Neural cell (in vitro differentiated cells): Measurements from ENCODE around the gene AMBN.

Experiments used
- EP300 ChIP-seq: fragments of 450-650 bp; conservative IDR thresholded peaks from 2 replicates; pipeline ENCODE4 v1.6.1; 2014; ENCODE audit warnings: antibody characterized with exemption, mild to moderate bottlenecking, moderate library complexity; ENCODE audit not compliant: poor library complexity, severe bottlenecking
- EZH2 ChIP-seq: fragments of 200-600, 300-800 bp; shearing (Covaris generic), sonication (generic); IDR thresholded peaks from 2 replicates; pipeline ENCODE4 v1.6.1; 2014; ENCODE audit warnings: antibody characterized with exemption, low read length, borderline replicate concordance, mild to moderate bottlenecking; ENCODE audit not compliant: insufficient read depth, poor library complexity, severe bottlenecking
- MXI1 ChIP-seq: fragments of 450-650 bp; conservative IDR thresholded peaks from 2 replicates; pipeline ENCODE4 v1.6.1; 2014; ENCODE audit warnings: antibody characterized with exemption, mild to moderate bottlenecking; ENCODE audit not compliant: poor library complexity, severe bottlenecking
- POLR2AphosphoS5 ChIP-seq: IDR thresholded peaks from 2 replicates; pipeline ENCODE4 v1.6.1; 2012
- RAD21 ChIP-seq: fragments of 450-650 bp; conservative IDR thresholded peaks from 2 replicates; pipeline ENCODE4 v1.6.1; 2014; ENCODE audit warnings: antibody characterized with exemption, mild to moderate bottlenecking, moderate library complexity
- TAF1 ChIP-seq: IDR thresholded peaks from 2 replicates; pipeline ENCODE4 v1.6.1; 2012; ENCODE audit warnings: low read depth
- TF ChIP-seq, protein P1 (sequence below): fragments of 450-650 bp; IDR thresholded peaks from 2 replicates; pipeline ENCODE4 v1.5.1; 2014; ENCODE audit warnings: antibody characterized with exemption, mild to moderate bottlenecking, moderate library complexity; ENCODE audit not compliant: poor library complexity, severe bottlenecking
- TF ChIP-seq, protein P2 (sequence below): IDR thresholded peaks from 2 replicates; pipeline ENCODE4 v1.6.1; 2012; ENCODE audit warnings: borderline replicate concordance

DNA sequence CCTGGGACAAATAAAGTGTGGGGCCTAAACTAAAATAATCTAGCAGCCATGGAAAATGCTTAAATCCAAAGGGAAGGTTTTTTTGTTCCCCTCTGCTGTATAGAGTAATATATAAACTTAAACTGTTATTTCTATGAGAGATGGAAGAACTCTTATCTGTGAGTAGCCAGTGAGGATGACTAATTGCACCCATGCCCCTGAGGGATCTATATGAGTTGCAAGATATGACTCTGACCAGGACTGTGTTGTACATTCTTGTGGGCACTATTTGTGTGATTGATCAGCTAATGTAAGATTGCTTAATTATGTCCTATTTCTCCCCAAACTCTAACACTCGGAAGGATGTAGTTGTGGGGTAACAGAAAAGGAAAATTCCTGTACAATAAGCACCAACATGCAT is 35.2 kb upstream of the AMBN start:
- no peak for TF ChIP-seq RAD21
- no peak for TF ChIP-seq POLR2AphosphoS5
- TF ChIP-seq, protein P1, sequence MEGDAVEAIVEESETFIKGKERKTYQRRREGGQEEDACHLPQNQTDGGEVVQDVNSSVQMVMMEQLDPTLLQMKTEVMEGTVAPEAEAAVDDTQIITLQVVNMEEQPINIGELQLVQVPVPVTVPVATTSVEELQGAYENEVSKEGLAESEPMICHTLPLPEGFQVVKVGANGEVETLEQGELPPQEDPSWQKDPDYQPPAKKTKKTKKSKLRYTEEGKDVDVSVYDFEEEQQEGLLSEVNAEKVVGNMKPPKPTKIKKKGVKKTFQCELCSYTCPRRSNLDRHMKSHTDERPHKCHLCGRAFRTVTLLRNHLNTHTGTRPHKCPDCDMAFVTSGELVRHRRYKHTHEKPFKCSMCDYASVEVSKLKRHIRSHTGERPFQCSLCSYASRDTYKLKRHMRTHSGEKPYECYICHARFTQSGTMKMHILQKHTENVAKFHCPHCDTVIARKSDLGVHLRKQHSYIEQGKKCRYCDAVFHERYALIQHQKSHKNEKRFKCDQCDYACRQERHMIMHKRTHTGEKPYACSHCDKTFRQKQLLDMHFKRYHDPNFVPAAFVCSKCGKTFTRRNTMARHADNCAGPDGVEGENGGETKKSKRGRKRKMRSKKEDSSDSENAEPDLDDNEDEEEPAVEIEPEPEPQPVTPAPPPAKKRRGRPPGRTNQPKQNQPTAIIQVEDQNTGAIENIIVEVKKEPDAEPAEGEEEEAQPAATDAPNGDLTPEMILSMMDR: no peak
- no peak for TF ChIP-seq MXI1
- no peak for TF ChIP-seq EZH2
- TF ChIP-seq TAF1: no peak
- TF ChIP-seq EP300: no peak
- TF ChIP-seq, protein P2, sequence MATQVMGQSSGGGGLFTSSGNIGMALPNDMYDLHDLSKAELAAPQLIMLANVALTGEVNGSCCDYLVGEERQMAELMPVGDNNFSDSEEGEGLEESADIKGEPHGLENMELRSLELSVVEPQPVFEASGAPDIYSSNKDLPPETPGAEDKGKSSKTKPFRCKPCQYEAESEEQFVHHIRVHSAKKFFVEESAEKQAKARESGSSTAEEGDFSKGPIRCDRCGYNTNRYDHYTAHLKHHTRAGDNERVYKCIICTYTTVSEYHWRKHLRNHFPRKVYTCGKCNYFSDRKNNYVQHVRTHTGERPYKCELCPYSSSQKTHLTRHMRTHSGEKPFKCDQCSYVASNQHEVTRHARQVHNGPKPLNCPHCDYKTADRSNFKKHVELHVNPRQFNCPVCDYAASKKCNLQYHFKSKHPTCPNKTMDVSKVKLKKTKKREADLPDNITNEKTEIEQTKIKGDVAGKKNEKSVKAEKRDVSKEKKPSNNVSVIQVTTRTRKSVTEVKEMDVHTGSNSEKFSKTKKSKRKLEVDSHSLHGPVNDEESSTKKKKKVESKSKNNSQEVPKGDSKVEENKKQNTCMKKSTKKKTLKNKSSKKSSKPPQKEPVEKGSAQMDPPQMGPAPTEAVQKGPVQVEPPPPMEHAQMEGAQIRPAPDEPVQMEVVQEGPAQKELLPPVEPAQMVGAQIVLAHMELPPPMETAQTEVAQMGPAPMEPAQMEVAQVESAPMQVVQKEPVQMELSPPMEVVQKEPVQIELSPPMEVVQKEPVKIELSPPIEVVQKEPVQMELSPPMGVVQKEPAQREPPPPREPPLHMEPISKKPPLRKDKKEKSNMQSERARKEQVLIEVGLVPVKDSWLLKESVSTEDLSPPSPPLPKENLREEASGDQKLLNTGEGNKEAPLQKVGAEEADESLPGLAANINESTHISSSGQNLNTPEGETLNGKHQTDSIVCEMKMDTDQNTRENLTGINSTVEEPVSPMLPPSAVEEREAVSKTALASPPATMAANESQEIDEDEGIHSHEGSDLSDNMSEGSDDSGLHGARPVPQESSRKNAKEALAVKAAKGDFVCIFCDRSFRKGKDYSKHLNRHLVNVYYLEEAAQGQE: no peak
